HUES48 (cell line): Measurements from ENCODE around the gene HELZ.
"Not testable (repeated sequence)": the region's sequence is repeated elsewhere in the genome, so short reads cannot be mapped to it uniquely, and the experiment has no call there.

Experiments
- H3K27ac ChIP-seq: one replicate; pipeline ENCODE4 v1.7.0; 2013; ENCODE audit warnings: low read depth, low read length, inconsistent platforms
- H3K27me3 ChIP-seq: 2 replicates; pipeline ENCODE4 v1.6.1; 2013; ENCODE audit warnings: mild to moderate bottlenecking, low read length; ENCODE audit not compliant: control insufficient read depth, insufficient read depth
- H3K36me3 ChIP-seq: 2 replicates; pipeline ENCODE4 v1.6.1; 2013; ENCODE audit warnings: low read length; ENCODE audit not compliant: control insufficient read depth, insufficient read depth
- H3K4me1 ChIP-seq: 2 replicates; pipeline ENCODE4 v1.6.1; 2013; ENCODE audit warnings: mild to moderate bottlenecking, low read length; ENCODE audit not compliant: control insufficient read depth, insufficient read depth
- H3K4me3 ChIP-seq: 2 replicates; pipeline ENCODE4 v1.5.1; 2013; ENCODE audit warnings: mild to moderate bottlenecking, low read depth, low read length
- H3K9ac ChIP-seq: 2 replicates; pipeline ENCODE4 v1.6.1; 2013; ENCODE audit warnings: mild to moderate bottlenecking, low read depth, low read length, moderate library complexity
- H3K9me3 ChIP-seq: 2 replicates; pipeline ENCODE4 v1.6.1; 2013; ENCODE audit warnings: low read length; ENCODE audit not compliant: control insufficient read depth, insufficient read depth

Gene HELZ

DNA sequence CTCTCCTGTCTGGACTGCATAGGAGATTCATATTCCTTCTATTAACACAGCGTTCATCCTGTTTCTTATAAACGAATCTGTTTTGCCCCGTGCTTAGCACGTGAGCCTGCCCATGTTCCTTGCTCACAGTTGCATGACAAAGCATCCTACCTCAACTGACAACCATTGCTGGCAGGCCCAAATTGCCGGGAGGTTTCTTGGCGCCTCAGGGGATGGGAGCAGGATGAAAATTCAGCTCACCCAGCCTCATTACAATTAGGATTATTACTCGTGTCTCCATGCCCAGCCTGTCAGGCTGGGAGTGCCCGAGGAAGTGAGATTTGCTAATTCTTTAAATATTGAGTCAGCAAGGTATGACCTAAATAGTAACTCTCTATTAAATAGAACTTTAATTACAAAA lies 36.7 kb upstream of the HELZ start:
- Histone ChIP-seq H3K4me3 (no peak overlapping the region), H3K9me3 (no peaks in the 10 kb centered on the region), H3K36me3 (no peaks in the 10 kb centered on the region), H3K27ac (no peak overlapping the region), H3K4me1 (peaks cover 9% of the 10 kb centered on the region; the same call in 1 of the 2 replicates), H3K9ac (no peak overlapping the region), H3K27me3 (no peaks in the 10 kb centered on the region)

GRCh38 chr17:67281053-67281452 lies 36.1 kb upstream of the HELZ start:
- Histone ChIP-seq H3K27me3 (no peaks in the 10 kb centered on the region), H3K27ac (no peak overlapping the region), H3K9me3 (no peaks in the 10 kb centered on the region), H3K36me3 (no peaks in the 10 kb centered on the region), H3K9ac (no peak overlapping the region), H3K4me1 (peaks cover 9% of the 10 kb centered on the region; the same call in 1 of the 2 replicates), H3K4me3 (no peak overlapping the region)

DNA sequence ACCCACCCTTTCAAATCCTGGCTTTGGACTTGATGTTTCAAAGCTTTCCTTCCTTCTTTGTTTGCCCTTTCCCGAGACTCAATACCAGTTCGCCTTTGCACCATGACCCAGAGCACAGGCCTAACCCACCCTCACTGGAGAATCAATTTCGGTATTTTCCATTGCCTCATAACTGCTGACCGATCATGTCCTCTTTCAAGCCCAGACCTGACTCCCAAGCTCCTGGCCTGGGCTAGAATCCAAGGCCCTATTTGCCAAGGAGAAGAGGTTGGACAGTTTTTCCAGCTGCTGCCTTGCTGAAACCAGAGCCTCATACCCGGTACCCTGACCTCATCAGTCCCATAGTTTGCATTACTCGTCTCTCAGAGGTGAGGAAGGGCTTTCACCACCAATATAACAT lies 35.3 kb upstream of the HELZ start:
- Histone ChIP-seq H3K27ac (no peak overlapping the region), H3K4me1 (peaks cover 9% of the 10 kb centered on the region; the same call in 1 of the 2 replicates), H3K9ac (no peak overlapping the region)

GRCh38 chr17:67279115-67279514 lies 34.1 kb upstream of the HELZ start:
- no peak overlapping the region for H3K4me3 ChIP-seq
- H3K27ac ChIP-seq, result no peak overlapping the region
- H3K4me1 ChIP-seq, result peaks cover 9% of the 10 kb centered on the region; the same call in 1 of the 2 replicates
- no peaks in the 10 kb centered on the region for H3K9me3 ChIP-seq
- H3K36me3 ChIP-seq, result no peaks in the 10 kb centered on the region
- H3K27me3 ChIP-seq, result no peaks in the 10 kb centered on the region
- no peak overlapping the region for H3K9ac ChIP-seq

More for the DNA sequence above, 35.3 kb upstream of the HELZ start:
- no peaks in the 10 kb centered on the region for H3K27me3 ChIP-seq
- no peak overlapping the region for H3K4me3 ChIP-seq
- no peaks in the 10 kb centered on the region for H3K9me3 ChIP-seq
- H3K36me3 ChIP-seq, result no peaks in the 10 kb centered on the region

DNA sequence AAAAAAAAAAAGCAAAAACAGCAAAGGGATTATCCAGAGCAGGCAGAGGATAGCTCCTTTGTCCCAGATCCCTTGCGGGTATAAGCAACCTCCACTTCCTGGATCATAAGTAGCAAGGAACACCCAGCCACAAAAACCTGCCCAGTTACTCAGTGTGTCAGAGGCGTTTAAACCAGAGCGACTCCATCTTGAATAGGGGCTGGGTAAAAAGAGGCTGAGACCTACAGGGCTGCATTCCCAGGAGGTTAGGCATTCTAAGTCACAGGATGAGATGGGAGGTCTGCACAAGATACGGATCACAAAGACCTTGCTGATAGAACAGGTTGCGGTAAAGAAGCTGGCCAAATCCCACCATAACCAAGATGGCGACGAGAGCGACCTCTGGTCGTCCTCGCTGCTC lies 33.4 kb upstream of the HELZ start:
- Histone ChIP-seq H3K27me3 (no peaks in the 10 kb centered on the region), H3K9me3 (no peaks in the 10 kb centered on the region), H3K9ac (no peak overlapping the region), H3K4me3 (no peak overlapping the region), H3K27ac (no peak overlapping the region), H3K36me3 (no peaks in the 10 kb centered on the region), H3K4me1 (peaks cover 9% of the 10 kb centered on the region; the same call in 1 of the 2 replicates)

DNA sequence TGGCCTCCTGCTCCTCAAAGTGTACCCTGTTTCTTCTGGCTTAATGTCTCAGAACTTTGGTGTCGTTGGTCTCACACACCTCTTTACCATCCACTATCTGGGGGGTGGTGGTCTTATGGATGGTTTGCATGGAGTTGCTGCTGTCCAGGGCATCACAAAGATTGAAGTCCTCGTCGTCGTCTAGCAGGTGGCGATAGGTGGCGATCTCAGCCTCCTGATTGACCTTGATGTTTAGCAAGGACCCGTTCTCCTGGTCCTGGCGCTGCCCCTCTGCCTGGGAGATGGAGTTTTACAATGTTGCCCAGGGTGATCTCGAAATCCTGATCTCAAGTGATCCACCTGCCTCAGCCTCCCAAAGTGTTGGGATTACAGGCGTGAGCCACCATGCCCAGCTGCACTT lies 31.1 kb upstream of the HELZ start:
- H3K27ac ChIP-seq, result no peak overlapping the region
- H3K4me3 ChIP-seq, result no peak overlapping the region
- no peaks in the 10 kb centered on the region for H3K27me3 ChIP-seq
- H3K36me3 ChIP-seq, result no peaks in the 10 kb centered on the region
- H3K9me3 ChIP-seq, result no peaks in the 10 kb centered on the region
- H3K9ac ChIP-seq, result no peak overlapping the region
- H3K4me1 ChIP-seq, result peaks cover 7% of the 10 kb centered on the region; the same call in 1 of the 2 replicates

DNA sequence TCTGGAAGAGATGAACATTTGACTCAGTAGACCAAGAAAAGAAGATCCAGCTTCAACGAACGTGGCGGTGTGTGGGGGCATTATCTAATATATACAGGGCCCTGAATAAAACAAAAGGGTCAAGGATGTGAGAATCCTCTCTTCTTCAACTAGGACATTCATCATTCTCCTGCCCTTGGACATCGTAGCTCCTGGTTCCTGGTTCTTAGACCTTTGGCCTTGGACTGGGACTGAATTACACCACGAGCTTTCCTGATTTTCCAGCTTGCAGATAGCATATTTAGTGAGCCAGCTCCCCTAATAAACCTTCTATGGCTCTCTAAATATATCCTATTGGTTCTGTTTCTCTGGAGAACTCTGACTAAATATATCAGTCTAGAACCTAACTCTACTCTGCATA lies 29.5 kb upstream of the HELZ start:
- Histone ChIP-seq H3K9ac (no peak overlapping the region), H3K4me3 (no peak overlapping the region), H3K4me1 (no peaks in the 10 kb centered on the region), H3K27me3 (no peaks in the 10 kb centered on the region), H3K36me3 (no peaks in the 10 kb centered on the region), H3K9me3 (no peaks in the 10 kb centered on the region), H3K27ac (no peak overlapping the region)

DNA sequence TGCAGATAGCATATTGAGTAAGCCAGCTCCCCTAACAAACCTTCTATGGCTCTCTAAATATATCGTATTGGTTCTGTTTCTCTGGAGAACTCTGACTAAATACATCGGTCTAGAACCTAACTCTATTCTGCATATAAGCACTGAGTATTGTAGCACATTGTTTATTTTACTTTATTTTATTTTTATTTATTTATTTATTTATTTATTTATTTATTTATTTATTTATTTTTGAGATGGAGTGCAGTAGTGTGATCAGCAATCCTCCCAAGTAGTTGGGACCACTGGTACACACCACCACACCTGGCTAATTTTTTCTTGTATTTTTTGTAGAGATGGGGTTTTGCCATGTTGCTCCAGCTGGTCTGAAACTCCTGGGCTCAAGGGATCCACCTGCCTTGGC lies 28.9 kb upstream of the HELZ start:
- Histone ChIP-seq H3K9ac (no peak overlapping the region), H3K4me3 (no peak overlapping the region), H3K27ac (no peak overlapping the region), H3K27me3 (no peaks in the 10 kb centered on the region), H3K36me3 (no peaks in the 10 kb centered on the region), H3K9me3 (no peaks in the 10 kb centered on the region), H3K4me1 (no peaks in the 10 kb centered on the region)

- Histone ChIP-seq H3K9me3 (no peaks in the 10 kb centered on the region), H3K27ac (no peak overlapping the region), H3K4me3 (no peak overlapping the region), H3K4me1 (no peaks in the 10 kb centered on the region), H3K36me3 (no peaks in the 10 kb centered on the region), H3K27me3 (no peaks in the 10 kb centered on the region), H3K9ac (no peak overlapping the region)
Measured at GRCh38 chr17:67272312-67273047, 27.5 kb upstream of the HELZ start.

- H3K36me3 ChIP-seq, H3K9ac ChIP-seq, H3K9me3 ChIP-seq: not testable (repeated sequence)
Measured at GRCh38 chr17:67271187-67271586, 26.2 kb upstream of the HELZ start.

GRCh38 chr17:67270416-67270815 lies 25.4 kb upstream of the HELZ start:
- H3K9ac ChIP-seq, result no peak overlapping the region
- H3K4me3 ChIP-seq, result no peak overlapping the region

More at GRCh38 chr17:67271187-67271586, 26.2 kb upstream of the HELZ start:
- H3K27ac ChIP-seq, H3K4me1 ChIP-seq, H3K27me3 ChIP-seq, H3K4me3 ChIP-seq: not testable (repeated sequence)

More at GRCh38 chr17:67270416-67270815, 25.4 kb upstream of the HELZ start:
- H3K27me3 ChIP-seq, result no peaks in the 10 kb centered on the region
- H3K9me3 ChIP-seq, result no peaks in the 10 kb centered on the region
- H3K4me1 ChIP-seq, result no peaks in the 10 kb centered on the region
- H3K36me3 ChIP-seq, result no peaks in the 10 kb centered on the region
- H3K27ac ChIP-seq, result no peak overlapping the region
